Activated CD4-positive, alpha-beta T cell treated with anti-CD3 and anti-CD28 coated beads for 1 hour (primary cell): Measurements from ENCODE around the gene PTK6.

Experiments used
- DNase-seq: peaks from one replicate; pipeline ENCODE4 v3.0.0-alpha.2; 2020

PTK6 gene

GRCh38 chr20:63502671-63503172 is 34.5 kb downstream of the PTK6 start:
- DNase-seq = no peak

- DNase-seq = no peak
These were observed 35.1 kb downstream of the PTK6 start for GRCh38 chr20:63501818-63502670.

GRCh38 chr20:63500902-63501817 is 36.0 kb downstream of the PTK6 start:
- DNase-seq = no peak

- no peak for DNase-seq
These were observed 36.9 kb downstream of the PTK6 start for GRCh38 chr20:63500151-63500901.

GRCh38 chr20:63499338-63499969 is 37.7 kb downstream of the PTK6 start:
- no peak for DNase-seq

GRCh38 chr20:63498960-63499337 is 38.2 kb downstream of the PTK6 start, which contains the start of gene EEF1A2:
TSS of gene EEF1A2 (minus strand) at chr20:63499083. CDS start at chr20:63497763, 1,320 bp downstream.
- DNase-seq = peak; percentile 34

GRCh38 chr20:63497946-63498935 is 38.9 kb downstream of the PTK6 start:
- DNase-seq = no peak

GRCh38 chr20:63497138-63497945 is 39.8 kb downstream of the PTK6 start:
- DNase-seq = no peak

- DNase-seq = no peak
These were observed 40.5 kb downstream of the PTK6 start for GRCh38 chr20:63496596-63497120.

- peak; percentile 62 for DNase-seq
These were observed 41.2 kb downstream of the PTK6 start for GRCh38 chr20:63495741-63496595.

GRCh38 chr20:63495167-63495720 is 41.9 kb downstream of the PTK6 start:
- no peak for DNase-seq

- DNase-seq = no peak
These were observed 42.6 kb downstream of the PTK6 start for GRCh38 chr20:63494420-63495166.

- DNase-seq = no peak
These were observed 43.1 kb downstream of the PTK6 start for GRCh38 chr20:63494084-63494419.

GRCh38 chr20:63493563-63494020 is 43.6 kb downstream of the PTK6 start:
- no peak for DNase-seq

GRCh38 chr20:63492982-63493381 is 44.2 kb downstream of the PTK6 start:
- DNase-seq = no peak

GRCh38 chr20:63492518-63492917 is 44.7 kb downstream of the PTK6 start:
- no peak for DNase-seq

- no peak for DNase-seq
These were observed 45.4 kb downstream of the PTK6 start for GRCh38 chr20:63491635-63492230.
